Ishikawa (cell line): ENCODE results near the gene SDK1.

Experiments
- CEBPB ChIP-seq: IDR thresholded peaks from 2 replicates; pipeline ENCODE4 v1.6.1; 2012
- CREB1 ChIP-seq: IDR thresholded peaks from 2 replicates; pipeline ENCODE4 v1.6.1; 2012; ENCODE audit warnings: low read depth
- EGR1 ChIP-seq: IDR thresholded peaks from 2 replicates; pipeline ENCODE4 v1.6.1; 2012
- EP300 ChIP-seq: IDR thresholded peaks from 2 replicates; pipeline ENCODE4 v1.6.1; 2012; ENCODE audit warnings: borderline replicate concordance
- FOXM1 ChIP-seq: IDR thresholded peaks from 2 replicates; pipeline ENCODE4 v1.6.1; 2012; ENCODE audit warnings: low read depth, borderline replicate concordance
- MAX ChIP-seq: IDR thresholded peaks from 2 replicates; pipeline ENCODE4 v1.6.1; 2012
- NFIC ChIP-seq: IDR thresholded peaks from 2 replicates; pipeline ENCODE4 v1.6.1; 2012
- RAD21 ChIP-seq: IDR thresholded peaks from 2 replicates; pipeline ENCODE4 v1.6.1; 2012; ENCODE audit warnings: low read depth
- TAF1 ChIP-seq: IDR thresholded peaks from 2 replicates; pipeline ENCODE4 v1.6.1; 2012; ENCODE audit warnings: low read depth, mild to moderate bottlenecking
- YY1 ChIP-seq: IDR thresholded peaks from 2 replicates; pipeline ENCODE4 v1.6.1; 2012; ENCODE audit warnings: low read depth
- ZBTB7A ChIP-seq: IDR thresholded peaks from 2 replicates; pipeline ENCODE4 v1.6.1; 2012; ENCODE audit warnings: low read depth
- TF ChIP-seq, protein P1 (sequence below): IDR thresholded peaks from 2 replicates; pipeline ENCODE4 v1.6.1; 2012; ENCODE audit warnings: low read depth, mild to moderate bottlenecking

DNA sequence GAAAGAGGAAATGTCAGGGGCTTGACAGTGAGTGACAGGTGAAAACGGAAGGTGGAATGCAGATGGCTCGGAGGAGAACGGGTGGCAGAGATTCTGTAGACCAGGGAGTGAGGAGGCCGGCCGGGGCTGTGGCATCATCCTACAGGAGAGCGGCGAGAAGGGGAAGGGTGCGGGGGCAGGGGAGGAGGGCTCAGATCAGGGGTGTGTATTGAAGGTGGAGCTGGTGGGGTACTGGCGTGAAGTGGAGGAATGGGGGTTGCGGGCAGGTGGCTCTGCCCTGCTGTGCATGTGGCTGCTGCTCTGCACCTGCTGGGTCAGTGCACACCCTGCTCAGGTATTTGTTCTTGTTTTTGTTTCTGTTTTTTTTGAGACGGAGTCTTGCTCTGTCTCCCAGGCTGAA, 910.2 kb downstream of the SDK1 start:
- TF ChIP-seq EP300 (no peak), EGR1 (no peak), MAX (no peak), FOXM1 (no peak), CEBPB (no peak), RAD21 (no peak), NFIC (no peak), TAF1 (no peak), YY1 (no peak), CREB1 (no peak), ZBTB7A (no peak)
- TF ChIP-seq, protein P1, sequence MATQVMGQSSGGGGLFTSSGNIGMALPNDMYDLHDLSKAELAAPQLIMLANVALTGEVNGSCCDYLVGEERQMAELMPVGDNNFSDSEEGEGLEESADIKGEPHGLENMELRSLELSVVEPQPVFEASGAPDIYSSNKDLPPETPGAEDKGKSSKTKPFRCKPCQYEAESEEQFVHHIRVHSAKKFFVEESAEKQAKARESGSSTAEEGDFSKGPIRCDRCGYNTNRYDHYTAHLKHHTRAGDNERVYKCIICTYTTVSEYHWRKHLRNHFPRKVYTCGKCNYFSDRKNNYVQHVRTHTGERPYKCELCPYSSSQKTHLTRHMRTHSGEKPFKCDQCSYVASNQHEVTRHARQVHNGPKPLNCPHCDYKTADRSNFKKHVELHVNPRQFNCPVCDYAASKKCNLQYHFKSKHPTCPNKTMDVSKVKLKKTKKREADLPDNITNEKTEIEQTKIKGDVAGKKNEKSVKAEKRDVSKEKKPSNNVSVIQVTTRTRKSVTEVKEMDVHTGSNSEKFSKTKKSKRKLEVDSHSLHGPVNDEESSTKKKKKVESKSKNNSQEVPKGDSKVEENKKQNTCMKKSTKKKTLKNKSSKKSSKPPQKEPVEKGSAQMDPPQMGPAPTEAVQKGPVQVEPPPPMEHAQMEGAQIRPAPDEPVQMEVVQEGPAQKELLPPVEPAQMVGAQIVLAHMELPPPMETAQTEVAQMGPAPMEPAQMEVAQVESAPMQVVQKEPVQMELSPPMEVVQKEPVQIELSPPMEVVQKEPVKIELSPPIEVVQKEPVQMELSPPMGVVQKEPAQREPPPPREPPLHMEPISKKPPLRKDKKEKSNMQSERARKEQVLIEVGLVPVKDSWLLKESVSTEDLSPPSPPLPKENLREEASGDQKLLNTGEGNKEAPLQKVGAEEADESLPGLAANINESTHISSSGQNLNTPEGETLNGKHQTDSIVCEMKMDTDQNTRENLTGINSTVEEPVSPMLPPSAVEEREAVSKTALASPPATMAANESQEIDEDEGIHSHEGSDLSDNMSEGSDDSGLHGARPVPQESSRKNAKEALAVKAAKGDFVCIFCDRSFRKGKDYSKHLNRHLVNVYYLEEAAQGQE, result no peak
